ENCODE results near the gene TMPRSS7.
A peak's percentile ranks its signal among the peaks of the same experiment; 100 is the strongest.

Gene TMPRSS7

GRCh38 chr3:112011376-112011940 is 23.1 kb upstream of the TMPRSS7 start:
- H3K4me3 ChIP-seq (ENCODE audit: low read depth, low read length), result no peak overlapping the region
- no peaks in the 10 kb centered on the region for H3K27me3 ChIP-seq (ENCODE audit: control insufficient read depth, insufficient read depth, low read length)
- H3K4me2 ChIP-seq (ENCODE audit: low read length), result no peak overlapping the region
- no peaks in the 10 kb centered on the region for H3K4me1 ChIP-seq
- no peak overlapping the region for H2AFZ ChIP-seq
- H3K36me3 ChIP-seq (ENCODE audit: control insufficient read depth, insufficient read depth, low read length), result no peaks in the 10 kb centered on the region
- no peak overlapping the region for H3K27ac ChIP-seq
- no peak overlapping the region for H3K9ac ChIP-seq
- H3K79me2 ChIP-seq, result no peaks in the 10 kb centered on the region
- H3K9me3 ChIP-seq (ENCODE audit: control insufficient read depth, low read length), result no peaks in the 10 kb centered on the region
- no peak for TF ChIP-seq CTCF (IDR thresholded peaks at IDR 0.05)

GRCh38 chr3:112012205-112012992 is 22.1 kb upstream of the TMPRSS7 start:
- Histone ChIP-seq H3K9ac (no peak overlapping the region), H2AFZ (no peak overlapping the region), H3K4me1 (no peaks in the 10 kb centered on the region), H3K9me3 (ENCODE audit: control insufficient read depth, low read length) (no peaks in the 10 kb centered on the region), H3K4me2 (ENCODE audit: low read length) (no peak overlapping the region), H3K4me3 (ENCODE audit: low read depth, low read length) (no peak overlapping the region), H3K36me3 (ENCODE audit: control insufficient read depth, insufficient read depth, low read length) (no peaks in the 10 kb centered on the region), H3K27me3 (ENCODE audit: control insufficient read depth, insufficient read depth, low read length) (no peaks in the 10 kb centered on the region), H3K27ac (no peak overlapping the region), H3K79me2 (no peaks in the 10 kb centered on the region)
- no peak for TF ChIP-seq CTCF (IDR thresholded peaks at IDR 0.05)

DNA sequence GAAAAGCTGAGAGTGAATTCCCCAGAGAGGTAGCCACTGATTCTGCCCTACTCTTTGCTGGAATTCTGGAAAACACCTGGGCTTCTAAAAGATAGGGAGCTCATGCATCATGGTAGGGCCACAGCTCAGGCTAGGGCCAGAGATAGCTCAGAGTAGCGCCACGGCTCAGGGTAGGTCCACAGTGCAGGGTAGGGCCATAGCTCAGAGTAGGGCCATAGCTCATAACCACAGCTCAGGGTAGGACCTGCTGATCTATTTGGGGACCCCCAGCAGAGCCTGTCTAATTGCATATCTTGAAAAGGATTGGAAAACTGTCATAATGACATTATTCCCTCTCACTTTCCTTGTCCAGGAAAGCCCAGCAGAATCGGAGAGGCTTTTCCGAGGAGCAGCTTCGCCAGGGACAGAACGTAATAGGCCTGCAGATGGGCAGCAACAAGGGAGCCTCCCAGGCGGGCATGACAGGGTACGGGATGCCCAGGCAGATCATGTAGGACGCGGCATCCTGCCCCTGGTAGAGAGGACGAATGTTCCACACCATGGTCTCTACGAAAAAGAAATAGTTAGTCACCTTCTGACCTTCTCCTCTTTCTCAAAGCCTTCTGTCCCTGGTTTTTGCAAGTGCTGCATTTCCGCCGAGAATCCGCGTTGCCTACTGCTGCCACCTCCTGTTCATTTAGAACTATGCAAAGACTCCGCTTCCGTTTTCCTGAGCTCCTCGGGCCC is 21.3 kb upstream of the TMPRSS7 start:
- Histone ChIP-seq H3K9me3 (ENCODE audit: control insufficient read depth, low read length) (no peaks in the 10 kb centered on the region), H3K4me1 (no peaks in the 10 kb centered on the region), H3K27ac (no peak overlapping the region), H3K79me2 (no peaks in the 10 kb centered on the region), H2AFZ (peak overlapping the region; percentile 1), H3K27me3 (ENCODE audit: control insufficient read depth, insufficient read depth, low read length) (no peaks in the 10 kb centered on the region), H3K4me3 (ENCODE audit: low read depth, low read length) (no peak overlapping the region), H3K36me3 (ENCODE audit: control insufficient read depth, insufficient read depth, low read length) (no peaks in the 10 kb centered on the region), H3K9ac (no peak overlapping the region), H3K4me2 (ENCODE audit: low read length) (peak overlapping the region; percentile 25)
- peak; percentile 70 for TF ChIP-seq CTCF (IDR thresholded peaks at IDR 0.05)

DNA sequence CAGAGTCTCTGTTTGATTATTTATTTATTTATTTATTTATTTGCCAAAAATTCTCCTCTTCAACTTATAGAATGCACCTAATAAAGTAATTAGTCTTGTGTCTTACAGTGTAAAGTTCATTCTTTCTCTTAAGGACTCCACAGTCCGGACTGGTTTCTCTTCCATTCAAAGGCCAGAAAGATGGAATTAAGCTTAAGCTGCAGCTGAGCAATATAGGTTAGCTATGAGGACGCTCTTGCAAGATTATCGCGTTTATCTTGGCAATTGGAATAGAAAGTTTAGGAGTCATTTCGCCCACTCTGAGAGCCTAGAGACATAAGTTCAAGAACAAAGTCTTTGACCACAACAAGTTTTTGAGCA is 20.8 kb upstream of the TMPRSS7 start:
- no peak overlapping the region for H3K4me3 ChIP-seq (ENCODE audit: low read depth, low read length)
- H3K4me2 ChIP-seq (ENCODE audit: low read length), result no peak overlapping the region
- no peak for TF ChIP-seq CTCF (IDR thresholded peaks at IDR 0.05)
- H3K9ac ChIP-seq, result no peak overlapping the region
- H3K4me1 ChIP-seq, result no peaks in the 10 kb centered on the region
- no peaks in the 10 kb centered on the region for H3K36me3 ChIP-seq (ENCODE audit: control insufficient read depth, insufficient read depth, low read length)
- H3K27me3 ChIP-seq (ENCODE audit: control insufficient read depth, insufficient read depth, low read length), result no peaks in the 10 kb centered on the region
- no peak overlapping the region for H3K27ac ChIP-seq
- peak overlapping the region; percentile 33 for H2AFZ ChIP-seq
- no peaks in the 10 kb centered on the region for H3K79me2 ChIP-seq
- H3K9me3 ChIP-seq (ENCODE audit: control insufficient read depth, low read length), result no peaks in the 10 kb centered on the region

All from parathyroid adenoma (tissue), 2 donors.